Activated CD8-positive, alpha-beta memory T cell treated with anti-CD3 and anti-CD28 coated beads, Interleukin-2, amount 50 U/mL, for 24 hours (primary cell): ENCODE results near the gene MACROD2.

Experiments
- DNase-seq: peaks from one replicate; pipeline ENCODE4 v3.0.0-alpha.2; 2020; ENCODE audit errors: extremely low read depth

The MACROD2 gene

DNA sequence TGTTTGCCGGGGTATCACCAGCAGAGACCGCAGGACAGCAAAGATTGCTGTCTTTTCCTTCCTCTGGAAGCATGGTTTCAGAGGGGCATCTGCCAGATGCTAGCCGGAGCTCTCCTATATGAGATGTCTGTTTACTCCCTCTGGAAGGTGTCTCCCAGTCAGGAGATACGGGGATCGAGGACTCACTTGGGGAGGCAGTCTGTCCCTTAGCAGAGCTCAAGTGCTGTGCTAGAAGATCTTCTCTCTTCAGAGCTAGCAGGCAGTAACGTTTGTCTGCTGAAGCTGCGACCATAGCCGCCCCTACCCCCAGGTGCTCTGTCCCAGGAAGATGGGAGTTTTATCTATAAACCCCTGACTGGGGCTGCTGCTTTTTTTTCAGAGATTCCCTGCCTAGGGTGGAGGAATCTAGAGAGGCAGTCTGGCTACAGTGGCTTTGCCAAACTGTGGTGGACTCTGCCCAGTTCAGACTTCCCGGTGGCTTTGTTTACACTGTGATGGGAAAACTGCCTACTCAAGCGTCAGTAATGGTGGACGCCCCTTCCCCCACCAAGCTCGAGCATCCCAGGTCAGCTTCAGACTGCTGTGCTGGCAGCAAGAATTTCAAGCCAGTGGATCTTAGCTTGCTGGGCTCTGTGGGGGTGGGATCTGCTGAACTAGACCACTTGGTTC lies 475.0 kb downstream of the MACROD2 start:
- no peak for DNase-seq

DNA sequence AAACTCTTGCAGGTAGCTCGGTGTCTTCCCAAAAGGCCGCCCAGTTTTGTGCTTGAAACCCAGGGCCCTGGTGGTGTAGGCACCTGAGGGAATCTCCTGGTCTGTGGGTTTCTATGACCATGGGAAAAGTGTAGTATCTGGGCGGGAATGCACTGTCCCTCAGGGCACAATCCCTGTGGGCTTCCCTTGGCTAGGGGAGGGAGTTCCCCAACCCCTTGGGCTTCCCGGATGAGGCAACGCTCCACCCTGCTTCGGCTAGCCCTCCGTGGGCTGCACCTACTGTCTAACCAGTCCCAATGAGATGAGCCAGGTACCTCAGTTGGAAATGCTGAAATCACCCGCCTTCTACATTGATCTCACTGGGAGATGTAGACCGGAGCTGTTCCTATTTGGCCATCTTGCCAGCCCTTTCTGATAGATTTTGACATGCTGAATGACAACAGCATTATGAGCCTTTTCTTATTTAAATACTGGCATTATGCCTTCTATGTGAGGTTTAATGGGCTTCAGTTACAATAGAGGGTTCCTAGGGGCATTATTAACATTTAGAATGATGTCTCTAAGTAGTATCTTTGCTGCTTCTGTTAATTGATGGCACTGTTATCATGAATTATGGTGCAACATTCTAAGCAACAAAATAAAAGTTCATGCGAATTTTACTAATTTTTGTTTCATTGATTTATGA lies 475.8 kb downstream of the MACROD2 start:
- no peak for DNase-seq

DNA sequence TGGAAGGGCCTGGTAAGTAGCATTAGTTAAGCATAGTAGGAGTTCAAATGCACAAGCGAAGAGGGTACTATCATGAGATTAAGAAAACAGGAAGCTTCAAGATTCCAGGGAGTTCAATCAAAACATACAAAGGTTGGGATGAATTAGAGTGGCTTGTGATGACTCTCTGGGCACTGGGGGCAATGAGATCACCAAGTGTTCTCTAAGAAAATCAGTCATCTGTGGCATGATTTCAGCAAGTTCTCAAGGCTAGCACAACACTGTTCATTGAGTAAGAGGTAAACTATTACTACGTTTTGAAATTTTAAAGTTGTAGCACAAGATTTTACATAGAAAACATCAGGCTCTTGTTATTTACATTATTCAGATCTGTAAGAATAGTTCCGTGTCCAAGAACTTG lies 481.8 kb downstream of the MACROD2 start:
- no peak for DNase-seq

DNA sequence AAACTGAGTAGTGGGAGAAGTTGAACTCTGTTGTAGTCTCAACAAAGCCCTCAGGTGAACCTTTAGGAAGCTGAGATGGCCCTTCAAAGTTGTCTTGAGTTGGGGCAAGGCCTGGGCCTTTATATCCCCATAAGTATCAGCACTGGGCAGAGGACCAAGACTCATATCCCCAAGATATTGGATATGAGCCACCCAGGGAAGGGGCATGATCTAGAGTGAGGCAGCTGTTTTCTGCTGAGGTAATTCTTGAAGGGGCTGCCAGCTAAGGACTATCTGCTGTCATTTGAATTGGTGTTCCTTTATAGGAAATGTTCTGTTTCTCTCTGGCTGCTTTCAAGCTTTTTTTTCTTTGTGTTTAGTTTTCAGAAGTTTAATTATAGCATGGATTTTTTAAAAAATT lies 482.8 kb downstream of the MACROD2 start:
- DNase-seq: no peak

DNA sequence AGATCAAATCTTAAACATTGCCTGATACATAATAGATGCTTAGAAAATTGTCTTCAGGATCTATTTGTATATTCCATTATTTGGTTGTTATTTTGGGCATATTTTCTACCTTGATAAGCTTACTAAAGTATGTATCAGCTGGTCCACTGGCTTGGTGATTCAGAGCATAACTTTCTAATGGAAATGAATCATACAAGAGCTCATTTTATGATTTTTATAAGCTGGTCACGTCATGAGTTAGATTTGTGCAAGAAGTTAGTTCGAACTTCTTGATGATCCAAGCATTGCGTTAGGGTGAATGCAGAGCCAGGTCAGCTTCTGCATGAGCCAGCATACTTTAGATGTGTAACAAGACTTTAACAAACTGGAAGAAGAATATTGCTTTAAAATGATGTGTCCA lies 486.5 kb downstream of the MACROD2 start:
- DNase-seq: no peak

DNA sequence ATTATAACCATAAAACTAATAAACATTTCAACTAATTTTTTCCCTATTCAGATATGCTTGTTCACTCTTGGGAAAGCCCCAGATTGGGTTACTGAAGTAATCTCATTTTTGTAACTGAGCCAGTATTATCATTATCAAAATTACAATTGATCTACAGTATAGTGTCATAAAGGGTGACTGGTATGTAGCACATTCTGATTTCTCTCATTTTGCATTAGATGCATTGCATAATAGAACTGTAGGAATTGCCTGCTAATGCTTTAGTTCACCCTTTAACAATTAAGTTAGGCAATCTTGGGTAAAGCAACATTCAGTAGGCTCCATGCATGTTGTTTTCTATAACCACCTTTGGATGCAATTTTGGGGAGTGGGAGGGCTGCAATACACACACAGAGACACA lies 492.9 kb downstream of the MACROD2 start:
- no peak for DNase-seq

DNA sequence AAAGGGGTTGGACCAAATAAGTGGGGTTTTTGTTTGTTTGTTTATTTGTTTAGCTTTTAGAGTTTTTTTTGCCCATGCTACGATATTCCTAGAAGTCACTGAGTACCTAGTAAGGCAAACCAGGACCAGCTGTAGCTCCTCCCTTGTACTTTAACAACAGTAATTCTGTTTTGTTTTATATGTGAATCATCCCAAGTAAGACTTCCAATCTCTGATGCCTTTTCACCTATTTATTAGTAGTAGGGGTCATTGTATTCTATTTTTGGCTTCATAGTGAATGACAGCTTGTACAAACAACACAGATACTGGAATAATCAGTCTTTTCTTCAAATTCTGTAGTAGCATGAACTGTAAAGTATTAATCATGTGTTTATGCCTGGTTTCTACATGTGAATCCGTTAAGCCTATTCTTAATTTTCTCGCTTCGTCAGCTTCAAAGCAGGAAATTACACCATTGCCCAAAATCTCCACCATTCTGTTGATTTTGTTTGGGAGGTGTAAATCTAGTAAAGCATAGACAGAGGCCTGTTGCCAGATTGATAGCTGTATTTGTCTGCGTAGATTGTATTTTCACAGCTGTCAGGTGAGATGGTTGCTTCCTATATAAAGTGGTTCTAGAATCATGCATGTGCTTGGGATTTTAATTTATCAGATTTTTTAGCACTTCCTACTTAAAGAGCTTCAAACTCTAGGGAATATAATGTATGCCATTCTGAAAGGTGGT lies 493.6 kb downstream of the MACROD2 start:
- DNase-seq: no peak

DNA sequence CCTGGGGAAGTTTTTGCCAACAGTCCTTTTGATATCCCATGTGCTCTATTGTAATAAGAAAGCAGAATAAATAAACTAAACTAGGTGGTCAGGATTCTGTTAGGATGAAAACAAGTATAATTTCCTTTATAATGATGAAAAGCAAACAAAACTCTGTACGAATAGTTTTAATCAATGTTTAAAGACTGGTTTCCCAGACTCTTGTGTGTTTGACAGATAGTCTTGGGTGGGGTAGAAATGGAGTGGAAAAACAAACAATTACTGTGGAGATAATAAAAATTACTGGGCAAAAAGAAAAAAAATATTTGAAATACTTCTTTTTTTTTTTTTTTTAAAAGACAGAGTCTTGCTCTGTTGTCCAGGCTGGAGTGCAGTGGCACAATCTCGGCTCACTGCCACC lies 494.2 kb downstream of the MACROD2 start:
- DNase-seq: no peak

DNA sequence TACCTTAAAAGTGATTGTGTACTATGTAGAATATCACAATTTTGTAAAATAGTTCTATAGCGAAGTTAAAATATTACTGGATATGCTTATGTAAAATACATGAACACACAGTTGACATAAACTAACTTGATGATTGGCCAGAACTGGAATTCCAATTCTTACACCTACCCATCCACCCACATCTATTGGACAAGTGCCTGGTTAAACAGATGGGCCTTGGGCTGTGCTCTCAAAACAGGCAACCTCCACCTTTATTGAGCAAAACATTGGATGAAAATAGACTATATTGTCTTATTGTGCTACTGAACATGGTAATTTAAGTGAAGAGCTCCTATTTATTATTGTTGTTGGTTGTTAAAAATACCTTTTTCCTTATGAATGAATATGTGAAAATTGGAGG lies 496.1 kb downstream of the MACROD2 start:
- DNase-seq: no peak

DNA sequence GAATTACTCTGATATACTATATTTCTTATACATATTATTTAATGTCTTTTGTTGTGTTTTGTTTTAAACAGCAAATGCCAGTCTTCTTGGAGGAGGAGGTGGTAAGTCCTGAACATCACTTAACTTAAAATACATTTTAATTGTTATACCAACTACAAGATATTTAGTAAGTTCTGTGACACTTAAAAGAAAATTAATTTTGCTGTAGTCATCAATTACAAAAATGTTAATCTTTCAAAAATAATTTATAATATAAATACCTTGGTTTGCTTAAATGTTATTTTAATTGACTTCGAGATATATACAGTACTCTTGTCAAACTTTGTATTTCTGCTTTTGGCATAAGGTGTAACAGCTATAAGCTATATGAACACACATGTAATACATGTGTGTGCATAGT lies 498.1 kb downstream of the MACROD2 start:
- no peak for DNase-seq

DNA sequence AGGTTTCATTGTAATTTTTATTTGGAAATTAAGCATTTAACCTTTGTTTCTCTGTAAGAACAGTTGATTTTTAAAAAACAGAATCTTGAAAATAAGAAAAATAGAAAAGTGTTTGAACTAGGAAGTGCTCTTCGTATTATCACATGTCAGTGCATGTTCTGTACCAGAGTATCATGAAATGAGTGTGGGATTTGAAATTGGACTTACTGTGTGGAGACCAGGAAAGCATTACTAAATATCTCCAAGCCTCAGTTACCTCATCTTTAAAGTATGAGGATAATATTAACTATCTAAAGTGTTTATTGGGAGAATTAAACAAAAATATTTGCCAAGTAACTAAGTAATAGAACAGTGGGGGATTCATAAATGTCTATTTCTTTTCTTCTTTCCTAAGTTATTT lies 499.0 kb downstream of the MACROD2 start:
- no peak for DNase-seq

DNA sequence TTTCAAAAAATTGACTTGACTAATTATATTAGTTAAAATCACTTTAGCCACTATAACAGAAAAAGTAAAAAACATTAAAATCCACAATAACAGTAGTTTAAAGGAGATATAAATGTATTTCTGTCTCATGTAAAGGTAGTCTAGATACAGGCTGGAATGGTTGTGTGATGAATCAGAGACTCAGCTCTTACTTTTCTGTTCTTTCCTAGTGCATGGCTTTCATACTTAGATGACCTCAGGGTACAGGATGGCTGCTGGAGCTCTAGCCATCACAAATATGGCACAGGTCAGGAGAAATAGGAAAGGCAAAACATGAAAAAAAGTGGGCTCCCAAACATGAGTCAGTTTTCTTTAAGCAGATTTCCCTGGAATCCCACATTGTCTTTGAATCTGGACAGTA lies 499.8 kb downstream of the MACROD2 start:
- DNase-seq: no peak

DNA sequence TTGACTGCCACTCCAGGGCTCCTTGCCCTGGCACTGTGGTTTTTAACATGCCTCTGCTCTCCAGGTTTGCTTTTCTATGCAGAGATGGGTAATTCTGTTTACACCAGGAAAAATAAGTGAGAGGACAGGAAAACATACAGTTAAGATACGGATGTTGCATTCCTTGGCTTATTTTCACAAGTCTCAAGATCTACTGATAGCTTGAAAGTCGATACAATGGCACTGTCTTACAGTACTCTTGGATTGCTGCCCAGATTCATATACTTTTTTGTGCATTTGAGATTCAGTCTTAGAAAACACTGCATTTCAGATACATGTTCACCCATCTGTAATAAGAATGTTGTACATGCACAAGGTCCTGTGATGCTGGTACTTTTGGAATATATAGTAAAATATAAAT lies 501.7 kb downstream of the MACROD2 start:
- DNase-seq: no peak

DNA sequence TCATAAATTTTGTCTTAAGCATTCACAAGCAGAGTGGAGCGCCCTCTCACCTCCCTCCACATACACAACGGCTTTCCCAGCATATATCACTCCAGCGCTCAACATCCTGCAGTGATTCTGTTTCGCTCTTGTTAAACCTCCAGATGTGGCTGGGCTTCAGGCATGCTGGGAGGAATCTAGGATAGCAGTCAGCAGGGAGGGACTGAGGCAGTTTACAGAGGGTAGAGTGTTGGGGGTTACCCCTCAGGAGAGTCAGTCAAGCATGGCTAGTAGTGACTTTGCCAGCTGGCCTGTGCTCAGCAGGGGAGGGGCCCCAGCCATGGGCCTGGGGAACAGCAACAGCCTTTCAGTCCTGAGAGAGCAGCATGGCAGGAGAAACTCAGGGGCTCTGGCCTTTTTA lies 503.5 kb downstream of the MACROD2 start:
- no peak for DNase-seq

DNA sequence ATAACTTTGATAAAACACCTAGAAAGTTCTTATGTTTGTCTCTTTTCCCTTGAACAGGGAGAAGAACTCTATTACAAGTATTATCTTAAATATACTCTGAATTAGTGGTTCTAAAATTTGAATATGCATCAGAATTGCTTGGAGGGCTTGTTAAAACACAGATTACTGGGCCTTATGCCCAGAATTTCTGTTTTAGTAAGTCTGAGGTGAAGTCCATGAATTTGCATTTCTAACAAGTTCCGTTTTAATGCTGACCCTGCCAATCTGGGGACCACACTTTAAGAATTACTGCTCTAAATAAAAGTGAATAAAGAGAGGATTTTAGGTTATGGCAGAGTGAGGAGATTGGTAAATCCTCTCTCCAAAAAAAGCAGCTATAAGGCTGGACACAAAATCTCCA lies 510.2 kb downstream of the MACROD2 start:
- DNase-seq: no peak

DNA sequence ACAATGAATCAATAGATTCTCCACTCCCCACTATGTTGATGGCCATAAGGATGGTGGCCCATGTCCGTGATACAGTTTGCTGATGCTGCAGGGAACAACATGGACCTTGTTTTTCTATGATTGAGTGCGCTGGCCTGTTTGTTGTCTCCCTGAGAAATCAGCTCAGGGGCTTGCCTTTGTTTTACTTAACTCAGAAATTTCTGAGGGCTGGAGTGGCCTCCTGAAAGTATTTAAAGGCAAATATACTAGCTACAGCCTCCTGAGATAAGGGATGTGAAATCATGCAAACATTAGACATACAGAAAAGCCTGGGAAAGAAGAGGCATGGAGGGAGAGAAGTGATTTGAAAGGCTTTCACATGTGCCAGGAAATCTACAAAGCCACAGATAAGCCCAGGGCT lies 512.4 kb downstream of the MACROD2 start:
- no peak for DNase-seq

DNA sequence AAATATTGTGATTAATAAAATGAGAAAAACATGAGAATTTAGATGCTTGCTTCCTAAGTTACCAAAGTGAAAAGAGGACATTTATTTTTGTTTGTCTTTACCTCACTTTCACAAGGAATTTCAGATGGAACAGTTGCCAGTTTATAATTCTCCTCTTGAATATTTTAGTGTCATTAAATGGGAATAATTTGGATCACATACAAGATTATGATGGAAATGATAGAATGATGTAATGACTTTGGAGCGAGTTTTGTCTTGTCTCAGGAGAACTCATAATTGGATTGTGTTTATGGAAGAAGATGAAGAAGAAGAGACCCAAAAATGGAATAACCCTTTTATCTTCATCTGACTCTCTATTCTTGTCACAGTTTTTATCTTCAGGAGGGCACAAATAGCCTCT lies 515.0 kb downstream of the MACROD2 start:
- no peak for DNase-seq

DNA sequence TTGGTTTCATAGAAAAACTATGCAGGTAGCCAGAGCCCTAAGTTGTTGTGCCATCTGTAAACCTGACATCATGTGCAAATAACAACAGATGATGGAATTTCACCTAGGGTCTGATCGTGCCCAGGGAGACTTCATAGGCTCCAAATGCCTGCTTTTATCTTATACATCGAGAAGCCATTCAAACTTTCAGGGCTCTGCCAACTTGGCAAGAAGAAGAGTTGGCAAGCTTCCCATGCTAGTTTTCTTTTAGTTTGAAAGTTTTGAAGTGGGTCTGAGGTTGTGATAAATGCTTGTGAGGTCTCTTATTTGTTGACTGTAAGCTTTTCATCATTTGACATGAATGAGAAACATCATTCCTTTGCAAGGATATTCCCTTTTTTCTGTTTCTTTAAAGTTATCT lies 517.5 kb downstream of the MACROD2 start:
- DNase-seq: no peak

DNA sequence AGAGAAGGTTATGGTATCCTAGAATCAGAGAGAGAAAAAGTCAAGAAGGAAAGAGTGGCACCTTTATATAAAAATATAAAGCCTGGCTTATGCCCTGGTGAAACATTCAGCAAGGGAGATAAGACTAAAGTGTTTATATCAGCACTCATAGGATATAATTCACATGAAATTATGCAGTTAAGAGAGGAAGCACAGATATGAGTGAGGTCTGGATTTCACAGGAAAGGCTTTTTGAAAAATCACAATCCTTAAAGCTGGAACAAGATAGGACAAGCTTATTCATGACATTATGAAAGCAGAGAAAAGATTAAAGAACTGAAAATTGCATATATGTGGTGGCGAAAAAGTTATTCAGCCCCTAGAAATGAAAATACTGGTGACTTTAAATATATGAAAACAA lies 523.3 kb downstream of the MACROD2 start:
- no peak for DNase-seq

DNA sequence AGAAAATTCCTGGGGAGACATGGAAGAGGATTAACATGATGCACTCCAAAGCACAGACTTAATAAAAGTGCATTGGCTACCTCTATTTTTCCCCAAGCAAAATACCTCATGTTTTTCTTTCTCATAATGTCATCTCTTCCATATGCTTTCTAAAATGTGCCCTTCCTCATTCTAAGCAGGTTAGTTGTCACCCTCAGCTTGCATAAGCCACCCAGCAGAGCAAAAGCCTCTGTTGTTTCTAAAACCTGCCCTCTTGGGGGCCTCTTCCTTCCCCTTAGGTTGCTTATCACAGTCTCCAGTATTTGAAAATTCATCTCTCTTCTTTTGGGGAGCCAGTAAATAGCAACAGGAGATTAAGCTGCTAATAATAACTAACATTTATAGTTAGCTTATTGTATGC lies 525.7 kb downstream of the MACROD2 start:
- DNase-seq: no peak

DNA sequence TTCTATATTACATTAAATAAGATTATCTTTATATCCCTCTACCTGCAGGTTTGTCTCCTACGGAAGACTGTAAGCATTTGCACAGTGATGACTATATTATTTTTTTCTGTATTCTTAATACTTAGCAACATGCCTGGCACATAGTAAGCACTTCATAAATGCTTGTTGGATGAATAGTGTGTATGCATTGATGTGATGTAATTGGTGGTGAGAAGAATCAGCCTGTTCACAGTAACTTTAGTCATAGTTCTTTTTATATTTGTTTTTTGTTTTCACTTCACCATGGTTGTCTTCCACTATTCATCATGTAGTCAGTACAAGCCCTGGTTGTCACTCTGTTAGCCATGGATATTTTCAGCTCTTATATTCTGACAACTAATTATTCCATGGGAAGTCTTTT lies 526.1 kb downstream of the MACROD2 start:
- DNase-seq: no peak

DNA sequence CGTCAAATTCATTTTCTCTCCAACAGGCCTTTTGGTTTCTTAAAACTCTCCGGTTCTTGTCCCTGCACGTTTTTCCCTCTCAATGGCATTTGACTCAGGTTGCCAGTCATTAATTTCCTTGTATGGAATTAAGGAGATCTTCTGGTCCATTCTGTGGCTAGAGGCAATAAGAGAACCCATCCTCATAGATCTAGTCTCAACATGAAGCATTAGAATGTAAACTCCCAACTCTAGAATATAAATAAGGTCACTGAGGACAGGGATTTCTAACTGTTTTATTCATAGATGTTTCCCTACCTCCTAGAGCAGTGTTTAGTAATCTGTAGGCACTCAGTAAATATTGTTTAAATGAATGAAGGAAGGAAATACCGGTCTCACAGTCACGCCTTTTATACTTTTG lies 527.3 kb downstream of the MACROD2 start:
- no peak for DNase-seq

DNA sequence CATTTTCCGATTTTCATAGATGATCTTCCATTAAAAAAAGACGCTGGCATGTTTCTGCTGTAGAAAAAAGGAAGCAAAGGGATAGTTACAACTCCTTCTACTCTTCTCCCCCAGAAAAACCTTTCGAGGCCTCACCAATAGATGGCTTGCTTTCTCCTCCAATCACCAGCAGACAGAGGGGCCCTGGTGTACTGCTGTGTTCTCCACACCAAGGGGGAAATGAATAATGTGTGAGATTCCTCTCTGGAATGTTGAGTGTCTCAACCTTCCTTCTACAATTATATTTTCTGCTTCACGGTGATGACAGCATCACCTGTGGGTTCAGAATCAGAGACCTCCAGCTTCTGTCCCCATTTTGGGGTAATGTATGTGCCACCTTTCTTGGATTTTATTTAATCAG lies 527.8 kb downstream of the MACROD2 start:
- no peak for DNase-seq
